Vagina (tissue), 2 donors: ENCODE data around the gene NT5C2. TPM values are rescaled to one million over a fixed set of nuclear protein-coding genes. Genes with fewer than 3 reads are reported as not detected.

Experiments used
- DNase-seq, 2 donors: peaks; one replicate each; pipeline ENCODE4 v3.0.0-alpha.2; 2017; ENCODE audit errors: extremely low spot score in 2 of 2
- H3K27ac ChIP-seq: fragments of 200-600 bp; sonication (generic); one replicate; pipeline ENCODE4 v1.5.1; 2019
- H3K27me3 ChIP-seq: fragments of 200-600 bp; sonication (generic); one replicate; pipeline ENCODE4 v1.5.1; 2019
- H3K36me3 ChIP-seq, 2 donors: fragments of 200-600 bp; sonication (generic); one replicate each; pipeline ENCODE4 v1.5.1; 2017 to 2019
- H3K4me1 ChIP-seq: fragments of 200-600 bp; sonication (generic); one replicate; pipeline ENCODE4 v1.5.1; 2019
- H3K4me3 ChIP-seq, 2 donors: fragments of 200-600 bp; sonication (generic); 1 replicate in 1 of 2; 2 replicates in 1 of 2; pipeline ENCODE4 v1.5.1; 2016 to 2019
- H3K9me3 ChIP-seq: fragments of 200-600 bp; sonication (generic); one replicate; pipeline ENCODE4 v1.5.1; 2019
- CTCF ChIP-seq, 3 experiments: fragments of 450-650 bp in 2 of 3; fragments of 200-600 bp in 1 of 3; sonication (generic) in 1 of 3; IDR thresholded peaks; one replicate each; pipeline ENCODE4 v1.5.1; 2017 to 2019; ENCODE audit warnings: antibody characterized with exemption in 3 of 3, mild to moderate bottlenecking in 2 of 3, moderate library complexity in 2 of 3
- POLR2A ChIP-seq, 2 donors: fragments of 450-650 bp; IDR thresholded peaks; one replicate each; pipeline ENCODE4 v1.6.1; 2017; ENCODE audit warnings: antibody characterized with exemption in 2 of 2, mild to moderate bottlenecking in 2 of 2, moderate library complexity in 2 of 2
- POLR2AphosphoS5 ChIP-seq, 2 donors: sonication (generic); formaldehyde crosslinking; IDR thresholded peaks; one replicate each; pipeline ENCODE4 v1.9.0; 2017; ENCODE audit warnings: antibody characterized with exemption in 2 of 2, mild to moderate bottlenecking in 2 of 2, low read depth in 1 of 2; ENCODE audit not compliant: insufficient read depth in 1 of 2
- intact Hi-C: fragments of 100-400 bp; cut with DNase I; formaldehyde crosslinking; loops from one replicate; pipeline ENCODE4 v1.15.1; 2023
- total RNA-seq: library from RNA; depleted of rRNA; stranded (reverse); fragments of >200 nt; gene quantifications from one replicate; pipeline ENCODE4 v1.2.3, GENCODE V29; 2016

The NT5C2 gene
- total RNA-seq, 1 donor from 2014 or later: 71.2 TPM

GRCh38 chr10:103079946-103080345 lies 113.1 kb downstream of the NT5C2 start:
- Histone ChIP-seq H3K27ac (no peak overlapping the region), H3K36me3 (peaks cover 0 to 21% of the 10 kb centered on the region in 2 donors), H3K4me1 (no peaks in the 10 kb centered on the region), H3K4me3 (no peak overlapping the region), H3K9me3 (no peaks in the 10 kb centered on the region), H3K27me3 (no peaks in the 10 kb centered on the region)
- TF ChIP-seq CTCF (IDR thresholded peaks at IDR 0.05): no peak
- no peak for TF ChIP-seq POLR2AphosphoS5 (IDR thresholded peaks at IDR 0.05; ENCODE audit: insufficient read depth in 1 of 2, low read depth in 1 of 2)
- no peak for TF ChIP-seq POLR2A (IDR thresholded peaks at IDR 0.05)
- DNase-seq: no peak
- intact Hi-C loops: no loop called here

- H3K9me3 ChIP-seq: no peaks in the 10 kb centered on the region
- no peak overlapping the region for H3K27ac ChIP-seq
- DNase-seq: no peak
- H3K4me1 ChIP-seq: no peaks in the 10 kb centered on the region
- intact Hi-C loops: no loop called here
- no peak overlapping the region for H3K4me3 ChIP-seq
- peaks cover 0 to 21% of the 10 kb centered on the region in 2 donors for H3K36me3 ChIP-seq
- TF ChIP-seq POLR2A (IDR thresholded peaks at IDR 0.05) (no peak), POLR2AphosphoS5 (IDR thresholded peaks at IDR 0.05; ENCODE audit: insufficient read depth in 1 of 2, low read depth in 1 of 2) (no peak), CTCF (IDR thresholded peaks at IDR 0.05) (no peak)
- no peaks in the 10 kb centered on the region for H3K27me3 ChIP-seq
These were observed 114.0 kb downstream of the NT5C2 start for GRCh38 chr10:103079100-103079499.

- no peak for TF ChIP-seq CTCF (IDR thresholded peaks at IDR 0.05)
- no peak for TF ChIP-seq POLR2A (IDR thresholded peaks at IDR 0.05)
- no peak for TF ChIP-seq POLR2AphosphoS5 (IDR thresholded peaks at IDR 0.05; ENCODE audit: insufficient read depth in 1 of 2, low read depth in 1 of 2)
These were observed 114.4 kb downstream of the NT5C2 start for GRCh38 chr10:103078676-103079075.

GRCh38 chr10:103078309-103078615 lies 114.8 kb downstream of the NT5C2 start:
- H3K27me3 ChIP-seq: no peaks in the 10 kb centered on the region
- no peaks in the 10 kb centered on the region for H3K4me1 ChIP-seq
- no peak for DNase-seq
- TF ChIP-seq POLR2A (IDR thresholded peaks at IDR 0.05) (no peak), CTCF (IDR thresholded peaks at IDR 0.05) (no peak), POLR2AphosphoS5 (IDR thresholded peaks at IDR 0.05; ENCODE audit: insufficient read depth in 1 of 2, low read depth in 1 of 2) (no peak)
- H3K4me3 ChIP-seq: no peak overlapping the region
- no peaks in the 10 kb centered on the region for H3K9me3 ChIP-seq
- no peak overlapping the region for H3K27ac ChIP-seq
- H3K36me3 ChIP-seq: peaks cover 0 to 21% of the 10 kb centered on the region in 2 donors
- intact Hi-C loops: no loop called here

More at GRCh38 chr10:103078676-103079075, 114.4 kb downstream of the NT5C2 start:
- Histone ChIP-seq H3K4me3 (no peak overlapping the region), H3K4me1 (no peaks in the 10 kb centered on the region), H3K27ac (no peak overlapping the region), H3K36me3 (peaks cover 0 to 21% of the 10 kb centered on the region in 2 donors), H3K27me3 (no peaks in the 10 kb centered on the region), H3K9me3 (no peaks in the 10 kb centered on the region)
- no peak for DNase-seq
- intact Hi-C loops: no loop called here

- no peak for DNase-seq
- no peaks in the 10 kb centered on the region for H3K4me1 ChIP-seq
- no peaks in the 10 kb centered on the region for H3K9me3 ChIP-seq
- H3K4me3 ChIP-seq: no peak overlapping the region
- H3K27ac ChIP-seq: no peak overlapping the region
- H3K36me3 ChIP-seq: peaks cover 0 to 22% of the 10 kb centered on the region in 2 donors
- no peaks in the 10 kb centered on the region for H3K27me3 ChIP-seq
- TF ChIP-seq CTCF (IDR thresholded peaks at IDR 0.05): no peak
- TF ChIP-seq POLR2A (IDR thresholded peaks at IDR 0.05): no peak
- no peak for TF ChIP-seq POLR2AphosphoS5 (IDR thresholded peaks at IDR 0.05; ENCODE audit: insufficient read depth in 1 of 2, low read depth in 1 of 2)
- intact Hi-C loops: no loop called here
These were observed 115.4 kb downstream of the NT5C2 start for GRCh38 chr10:103077491-103078308.
